ENCODE measurements around the gene KDM2B. TPM values are rescaled to one million over a fixed set of nuclear protein-coding genes. Genes with fewer than 3 reads are reported as not detected.
"Not testable (repeated sequence)": the region's sequence is repeated elsewhere in the genome, so short reads cannot be mapped to it uniquely, and the experiment has no call there.

The KDM2B gene
- total and polyA plus RNA-seq, 10 of the 15 experiments (the other 5 are each of a cell fraction or from before 2014, with no cell fraction given) = 13.6 to 124 (median 40.4) TPM

- TF ChIP-seq REST (IDR thresholded peaks at IDR 0.05; ENCODE audit: low read depth, low read length) (no peak), ASH2L (IDR thresholded peaks at IDR 0.05; ENCODE audit: borderline replicate concordance, low read depth) (no peak)
Observed at GRCh38 chr12:121489874-121490273, 90.9 kb downstream of the KDM2B start (continued).

- H4K20me1 ChIP-seq (ENCODE audit: control insufficient read depth, insufficient read depth) = no peaks in the 10 kb centered on the region
- no peak overlapping the region for H3K27ac ChIP-seq (ENCODE audit: control insufficient read depth, insufficient read depth)
- no peak for DNase-seq (ENCODE audit: low read depth, low spot score)
- in situ Hi-C loops (cut with MboI) (no loop called here), intact Hi-C loops (cut with micrococcal nuclease; ENCODE audit: unreplicated experiment) (no loop called here)
- no peak for ATAC-seq
- no TSS peak for BruUV-seq (replicated peaks)
- ChIA-PET SMC1A (ENCODE audit: uncharacterized antibody, unreplicated experiment) (no interaction called here), CTCF (interaction anchor here (1.4 kb wide), 1 partner anchor 10 kb away, joined by 3 read pairs; no protein-coding TSS in a partner anchor), RAD21 (ENCODE audit: unreplicated experiment) (no interaction called here), POLR2A (no interaction called here)
- no peaks in the 10 kb centered on the region for H3K27me3 ChIP-seq (replicated peaks in 1 of 2; ENCODE audit: control insufficient read depth in 2 of 2, insufficient read depth in 2 of 2, low read length in 1 of 2)
- TF ChIP-seq RFX5 (IDR thresholded peaks at IDR 0.05; ENCODE audit: low read depth, low read length) (no peak), KAT2A (conservative IDR thresholded peaks at IDR 0.05; ENCODE audit: control insufficient read depth, low read depth, low read length) (no peak), MYC (IDR thresholded peaks at IDR 0.05; ENCODE audit: insufficient read depth, insufficient read length, insufficient replicate concordance, low read length, severe bottlenecking) (no peak), IKZF1 (conservative IDR thresholded peaks at IDR 0.05) (no peak), SMC3 (IDR thresholded peaks at IDR 0.05; ENCODE audit: borderline replicate concordance, low read length) (no peak), EED (IDR thresholded peaks at IDR 0.05; ENCODE audit: low read depth) (no peak), MEF2A (IDR thresholded peaks at IDR 0.05; ENCODE audit: insufficient read depth, low read depth, low read length) (no peak), SREBF1 (IDR thresholded peaks at IDR 0.05; ENCODE audit: low read length) (no peak)
- no peaks in the 10 kb centered on the region for H3K9me3 ChIP-seq (replicated peaks; ENCODE audit: control insufficient read depth, insufficient read depth, low read length)
- no peak overlapping the region for H3K4me3 ChIP-seq
- H3K36me3 ChIP-seq (ENCODE audit: control insufficient read depth in 2 of 2, insufficient read depth in 2 of 2, low read length in 1 of 2) = peaks cover 4 to 10% of the 10 kb centered on the region in 2 experiments; a peak in 3 of 4 replicates
- no peak for FAIRE-seq
- H2AFZ ChIP-seq (ENCODE audit: control insufficient read depth, low read depth, low read length) = no peak overlapping the region
- H3K79me2 ChIP-seq (ENCODE audit: control insufficient read depth, insufficient read depth, low read length) = peaks cover 2% of the 10 kb centered on the region
- no peak overlapping the region for H3K4me2 ChIP-seq (ENCODE audit: control insufficient read depth, insufficient read depth)
- WGBS (ENCODE audit: insufficient coverage, insufficient replicate concordance, low lambda C conversion rate, missing lambda C conversion rate) = 75% methylated on average over 6 of the region's 6 CpGs
- H3K4me1 ChIP-seq (ENCODE audit: control insufficient read depth, insufficient read depth, low read length) = no peaks in the 10 kb centered on the region
- no peak overlapping the region for H3K9ac ChIP-seq (ENCODE audit: control insufficient read depth, insufficient read depth, low read length)
Observed at GRCh38 chr12:121484967-121485366, 95.9 kb downstream of the KDM2B start.

GRCh38 chr12:121484564-121484963 is 96.3 kb downstream of the KDM2B start:
- POLR2A ChIA-PET = not testable (repeated sequence)
- WGBS (ENCODE audit: insufficient coverage, insufficient replicate concordance, low lambda C conversion rate, missing lambda C conversion rate) = 87% methylated on average over 5 of the region's 5 CpGs
- CTCF ChIA-PET = interaction anchor here (1.4 kb wide), 1 partner anchor 10 kb away, joined by 3 read pairs; no protein-coding TSS in a partner anchor

More at GRCh38 chr12:121484564-121484963, 96.3 kb downstream of the KDM2B start:
- H3K4me1 ChIP-seq (ENCODE audit: control insufficient read depth, insufficient read depth, low read length); H3K36me3 ChIP-seq (ENCODE audit: control insufficient read depth in 2 of 2, insufficient read depth in 2 of 2, low read length in 1 of 2); H3K4me3 ChIP-seq; DNase-seq (ENCODE audit: low read depth, low spot score); RAD21 ChIA-PET (ENCODE audit: unreplicated experiment); in situ Hi-C loops (cut with MboI); H4K20me1 ChIP-seq (ENCODE audit: control insufficient read depth, insufficient read depth); H3K27ac ChIP-seq (ENCODE audit: control insufficient read depth, insufficient read depth); H3K27me3 ChIP-seq (replicated peaks in 1 of 2; ENCODE audit: control insufficient read depth in 2 of 2, insufficient read depth in 2 of 2, low read length in 1 of 2); intact Hi-C loops (cut with micrococcal nuclease; ENCODE audit: unreplicated experiment); H3K9me3 ChIP-seq (replicated peaks; ENCODE audit: control insufficient read depth, insufficient read depth, low read length); SMC1A ChIA-PET (ENCODE audit: uncharacterized antibody, unreplicated experiment); ATAC-seq; FAIRE-seq; H3K4me2 ChIP-seq (ENCODE audit: control insufficient read depth, insufficient read depth); H3K9ac ChIP-seq (ENCODE audit: control insufficient read depth, insufficient read depth, low read length); H3K79me2 ChIP-seq (ENCODE audit: control insufficient read depth, insufficient read depth, low read length); H2AFZ ChIP-seq (ENCODE audit: control insufficient read depth, low read depth, low read length); BruUV-seq (replicated peaks): not testable (repeated sequence)

All from GM12878 (cell line).